Fibroblast of the aortic adventitia (primary cell): ENCODE measurements around the gene ATP6V1D. TPM values are rescaled to one million over a fixed set of nuclear protein-coding genes. Genes with fewer than 3 reads are reported as not detected.
"Not testable (repeated sequence)": the region's sequence is repeated elsewhere in the genome, so short reads cannot be mapped to it uniquely, and the experiment has no call there.

ENCODE experiments used
- DNase-seq: peaks from one replicate; pipeline ENCODE4 v3.0.0-alpha.2; 2010; ENCODE audit warnings: low read depth
- H3K4me3 ChIP-seq: 2 replicates; pipeline ENCODE4 v1.5.1; 2011; ENCODE audit warnings: low read depth, mild to moderate bottlenecking, control low read depth, low read length, moderate library complexity
- total RNA-seq: library from RNA; depleted of rRNA; stranded (reverse); fragments of >200 nt; gene quantifications from 2 replicates; pipeline ENCODE4 v1.2.3, GENCODE V29; 2012; ENCODE audit warnings: low replicate concordance
- TF ChIP-seq, protein P1 (sequence below): IDR thresholded peaks from 2 replicates; pipeline ENCODE4 v1.5.1; 2011; ENCODE audit warnings: mild to moderate bottlenecking, low read length, control low read depth, inconsistent platforms; ENCODE audit not compliant: insufficient read depth

Gene ATP6V1D
- total RNA-seq, 1 donor: 118 TPM

DNA sequence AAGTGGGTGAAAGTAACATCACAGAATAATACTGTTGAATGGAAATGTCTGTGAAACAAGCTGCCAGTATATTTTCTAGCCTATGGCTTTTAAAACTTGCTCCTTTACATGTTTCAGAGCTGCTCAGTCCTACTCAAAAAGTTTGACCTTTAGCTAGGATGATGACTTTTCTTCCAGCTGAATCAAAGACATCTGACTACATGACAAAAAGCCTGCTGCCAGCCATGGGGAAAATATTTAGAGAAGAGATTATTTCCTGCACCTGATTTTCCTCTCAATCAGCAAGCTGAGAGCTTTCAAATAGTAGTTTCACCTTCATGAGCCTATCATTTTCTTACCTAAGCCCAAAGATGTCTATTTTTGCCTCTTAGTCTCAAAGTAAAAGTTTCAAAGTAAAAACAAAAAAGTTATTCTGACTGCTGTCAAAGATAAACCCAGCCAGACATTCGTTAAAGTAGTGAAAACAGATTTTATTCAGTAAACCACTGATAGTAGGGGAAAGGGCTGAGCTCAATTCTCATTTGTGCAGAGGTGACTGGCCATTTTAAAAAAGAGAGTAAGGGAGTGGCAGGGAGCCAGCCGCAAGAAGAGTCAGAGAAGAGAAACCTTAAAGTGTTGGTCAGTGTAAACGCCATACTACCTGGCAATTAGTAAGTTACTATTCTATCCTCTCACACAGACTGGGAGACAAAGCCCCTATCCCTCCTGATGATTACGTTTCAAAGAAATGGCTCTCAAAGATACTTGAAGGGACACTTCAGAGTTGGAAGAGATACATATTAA, 2.2 kb downstream of the ATP6V1D start:
- no peak for DNase-seq
- TF ChIP-seq, protein P1, sequence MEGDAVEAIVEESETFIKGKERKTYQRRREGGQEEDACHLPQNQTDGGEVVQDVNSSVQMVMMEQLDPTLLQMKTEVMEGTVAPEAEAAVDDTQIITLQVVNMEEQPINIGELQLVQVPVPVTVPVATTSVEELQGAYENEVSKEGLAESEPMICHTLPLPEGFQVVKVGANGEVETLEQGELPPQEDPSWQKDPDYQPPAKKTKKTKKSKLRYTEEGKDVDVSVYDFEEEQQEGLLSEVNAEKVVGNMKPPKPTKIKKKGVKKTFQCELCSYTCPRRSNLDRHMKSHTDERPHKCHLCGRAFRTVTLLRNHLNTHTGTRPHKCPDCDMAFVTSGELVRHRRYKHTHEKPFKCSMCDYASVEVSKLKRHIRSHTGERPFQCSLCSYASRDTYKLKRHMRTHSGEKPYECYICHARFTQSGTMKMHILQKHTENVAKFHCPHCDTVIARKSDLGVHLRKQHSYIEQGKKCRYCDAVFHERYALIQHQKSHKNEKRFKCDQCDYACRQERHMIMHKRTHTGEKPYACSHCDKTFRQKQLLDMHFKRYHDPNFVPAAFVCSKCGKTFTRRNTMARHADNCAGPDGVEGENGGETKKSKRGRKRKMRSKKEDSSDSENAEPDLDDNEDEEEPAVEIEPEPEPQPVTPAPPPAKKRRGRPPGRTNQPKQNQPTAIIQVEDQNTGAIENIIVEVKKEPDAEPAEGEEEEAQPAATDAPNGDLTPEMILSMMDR: no peak
- peak overlapping the region; percentile 92 for H3K4me3 ChIP-seq

DNA sequence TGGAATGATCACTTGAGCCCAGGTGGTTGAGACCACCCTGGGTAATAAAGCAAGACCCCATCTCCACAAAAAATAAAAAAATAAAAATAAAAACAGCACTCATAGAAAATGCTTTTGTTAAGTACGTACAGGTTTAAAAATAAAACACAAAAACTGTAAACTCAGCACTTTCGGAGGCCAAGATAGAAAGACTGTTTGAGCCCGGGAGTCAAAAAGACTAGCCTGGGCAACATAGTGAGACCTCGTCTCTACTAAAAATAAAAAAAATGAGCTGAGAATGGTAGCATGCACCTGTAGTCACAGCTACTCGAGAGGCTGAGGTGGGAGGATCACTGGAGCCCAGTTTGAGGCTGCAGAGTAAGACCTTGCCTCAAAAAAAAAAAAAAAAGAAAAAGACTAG, 7.5 kb downstream of the ATP6V1D start:
- H3K4me3 ChIP-seq: no peak overlapping the region
- TF ChIP-seq, protein P1: no peak
- no peak for DNase-seq

DNA sequence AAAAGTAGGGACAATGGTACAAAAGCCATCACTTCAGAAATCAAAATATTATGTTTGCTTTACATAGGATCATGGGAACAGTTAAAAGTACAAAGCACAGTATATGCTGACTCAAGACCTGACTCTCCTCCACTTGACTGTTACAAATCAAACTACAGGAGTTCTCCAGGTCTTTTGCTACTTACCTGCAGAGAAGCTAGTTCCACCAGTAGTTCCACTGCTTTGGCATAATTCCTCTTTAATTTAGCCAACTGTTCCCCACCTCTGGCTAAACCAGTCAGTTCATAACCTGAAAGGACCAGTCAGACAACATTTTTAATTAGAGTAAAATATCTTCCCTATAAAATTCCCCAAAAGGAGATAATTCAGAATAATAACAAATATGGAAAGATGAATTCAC, 14.0 kb downstream of the ATP6V1D start:
- TF ChIP-seq, protein P1: no peak
- H3K4me3 ChIP-seq: no peak overlapping the region
- DNase-seq: no peak

DNA sequence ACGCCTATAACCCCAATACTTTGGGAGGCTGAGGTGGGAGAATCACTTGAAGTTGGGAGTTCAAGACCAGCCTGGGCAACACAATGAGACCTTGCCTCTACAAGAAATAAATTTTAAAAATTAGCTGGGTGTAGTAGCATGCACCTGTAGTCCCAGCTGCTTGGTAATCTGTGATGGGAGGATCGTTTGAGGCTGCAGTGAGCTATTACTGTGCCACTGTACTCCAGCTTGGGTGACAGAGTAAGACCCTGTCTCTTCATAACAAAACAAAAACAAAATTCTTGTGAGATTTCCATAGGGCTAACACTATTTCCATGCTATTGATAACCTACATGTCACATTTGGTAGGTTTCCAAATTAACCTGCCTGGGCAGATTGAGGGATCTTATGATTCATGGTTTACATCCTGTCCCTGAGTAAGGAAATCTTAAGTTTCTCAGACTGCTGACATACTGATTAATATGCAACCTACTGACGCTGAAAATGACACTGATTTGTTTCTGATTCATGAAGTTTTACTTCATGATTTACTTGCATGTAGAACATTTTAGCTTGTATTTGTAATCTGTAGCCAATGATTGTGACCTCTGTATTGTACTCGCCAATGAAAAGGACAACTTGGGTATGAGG, 15.9 kb downstream of the ATP6V1D start:
- H3K4me3 ChIP-seq: no peak overlapping the region
- no peak for DNase-seq
- TF ChIP-seq, protein P1: no peak

DNA sequence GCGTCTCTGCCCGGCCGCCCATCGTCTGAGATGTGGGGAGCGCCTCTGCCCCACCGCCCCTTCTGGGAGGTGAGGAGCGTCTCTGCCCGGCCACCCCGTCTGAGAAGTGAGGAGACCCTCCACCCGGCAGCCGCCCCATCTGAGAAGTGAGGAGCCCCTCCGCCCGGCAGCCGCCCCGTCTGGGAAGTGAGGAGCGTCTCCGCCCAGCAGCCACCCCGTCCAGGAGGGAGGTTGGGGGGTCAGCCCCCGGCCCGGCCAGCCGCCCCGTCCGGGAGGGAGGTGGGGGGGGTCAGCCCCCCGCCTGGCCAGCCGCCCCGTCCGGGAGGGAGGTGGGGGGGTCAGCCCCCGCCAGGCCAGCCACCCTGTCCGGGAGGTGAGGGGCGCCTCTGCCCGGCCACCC, 18.4 kb downstream of the ATP6V1D start:
- not testable (repeated sequence) for DNase-seq, H3K4me3 ChIP-seq

DNA sequence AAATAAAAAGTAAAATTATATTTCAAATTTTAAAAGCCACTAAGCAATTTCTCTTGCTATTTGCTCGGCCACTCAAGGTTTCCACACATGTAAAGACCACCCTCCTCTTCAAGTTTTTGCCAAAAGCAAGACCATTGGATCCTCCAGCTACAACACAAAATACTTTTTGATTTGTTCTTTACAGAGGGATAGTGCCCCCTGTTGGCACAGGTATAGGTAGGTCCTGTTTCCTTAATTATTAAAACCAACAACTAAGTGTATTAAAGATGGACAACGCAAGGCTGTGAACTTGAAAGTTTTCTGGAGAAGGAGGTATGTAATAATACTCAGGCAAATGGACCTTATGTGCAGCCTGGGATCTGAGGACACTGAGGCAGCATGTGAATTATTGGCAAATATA, 23.8 kb downstream of the ATP6V1D start:
- DNase-seq: peak; percentile 24
- TF ChIP-seq, protein P1: peak; percentile 33
- no peak overlapping the region for H3K4me3 ChIP-seq

DNA sequence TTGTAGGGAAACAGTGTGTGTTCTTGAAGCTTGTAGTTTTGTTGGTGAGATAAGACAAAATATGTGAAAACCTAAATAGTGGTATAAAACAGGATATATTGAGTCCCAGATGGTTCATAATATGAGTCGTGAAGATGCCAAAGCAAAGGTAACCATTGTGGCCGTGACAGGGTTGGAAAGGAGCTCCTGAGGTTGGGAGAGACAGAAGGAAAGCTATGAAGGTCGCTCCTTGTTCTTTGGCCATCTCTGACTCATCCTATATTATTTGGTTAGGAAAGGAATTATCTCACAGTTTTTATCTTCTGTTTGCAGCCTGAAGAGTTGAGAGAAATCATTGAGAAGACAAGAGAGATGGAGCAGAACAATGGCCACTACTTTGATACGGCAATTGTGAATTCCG, 27.1 kb downstream of the ATP6V1D start:
- H3K4me3 ChIP-seq: no peak overlapping the region
- TF ChIP-seq, protein P1: no peak
- no peak for DNase-seq
